H1 (cell line): ENCODE data around the gene INHBB. TPM values are rescaled to one million over a fixed set of nuclear protein-coding genes. Genes with fewer than 3 reads are reported as not detected.

ENCODE experiments used
- BCL11A ChIP-seq, 2 experiments: IDR thresholded peaks; one replicate each; pipeline ENCODE4 v1.6.1; 2011; ENCODE audit warnings: low read depth in 2 of 2, low read length in 2 of 2, mild to moderate bottlenecking in 2 of 2
- CBX5 ChIP-seq: fragments of 300-800, 300-1000 bp; sonication (generic); IDR thresholded peaks from 2 replicates; pipeline ENCODE4 v1.7.1; 2016; ENCODE audit warnings: antibody characterized with exemption, low read length, low read depth
- CREB1 ChIP-seq: IDR thresholded peaks from 2 replicates; pipeline ENCODE4 v1.6.1; 2012; ENCODE audit warnings: inconsistent platforms
- EP300 ChIP-seq, 2 experiments: IDR thresholded peaks; 1 replicate in 1 of 2; 2 replicates in 1 of 2; pipeline ENCODE4 v1.6.1; 2011 to 2012; ENCODE audit warnings: low read depth in 2 of 2, low read length in 2 of 2, mild to moderate bottlenecking in 2 of 2, borderline replicate concordance in 1 of 2, inconsistent platforms in 1 of 2, moderate library complexity in 1 of 2
- PHF8 ChIP-seq: fragments of 200-600 bp; sonication (generic); conservative IDR thresholded peaks from 2 replicates; pipeline ENCODE4 v1.7.1; 2012; ENCODE audit warnings: low read depth, mild to moderate bottlenecking, inconsistent platforms, low read length, moderate library complexity
- POLR2AphosphoS5 ChIP-seq: IDR thresholded peaks from 2 replicates; pipeline ENCODE4 v1.6.1; 2011; ENCODE audit warnings: low read depth, low read length
- SIN3A ChIP-seq, 2 experiments: IDR thresholded peaks in 1 of 2; conservative IDR thresholded peaks in 1 of 2; 2 replicates each; pipeline ENCODE4 v1.6.1; 2011 to 2012; ENCODE audit warnings: low read length in 2 of 2, improper control_type of control experiment in 1 of 2, low read depth in 1 of 2, mild to moderate bottlenecking in 1 of 2
- SIRT6 ChIP-seq: IDR thresholded peaks from one replicate; pipeline ENCODE4 v1.7.1; 2012; ENCODE audit warnings: low read length, inconsistent platforms
- SIX5 ChIP-seq: IDR thresholded peaks from 2 replicates; pipeline ENCODE4 v1.6.1; 2011; ENCODE audit warnings: mild to moderate bottlenecking, low read depth, low read length
- SRF ChIP-seq: IDR thresholded peaks from 2 replicates; pipeline ENCODE4 v1.6.1; 2011; ENCODE audit warnings: mild to moderate bottlenecking, low read depth, low read length, moderate library complexity
- TEAD4 ChIP-seq: IDR thresholded peaks from 2 replicates; pipeline ENCODE4 v1.6.1; 2012; ENCODE audit warnings: low read depth, low read length, inconsistent platforms, mixed read lengths
- polyA plus RNA-seq, 7 experiments: library from polyadenylated mRNA; depleted of rRNA in 3 of 7; stranded (reverse) in 5 of 7; unstranded in 2 of 7; fragments of >200 nt in 5 of 7; fragments of 200-250 nt in 2 of 7; gene quantifications; 1 replicate in 5 of 7; 2 replicates in 1 of 7; 4 replicates in 1 of 7; pipeline versions ENCODE4 v1.2.1 to v1.2.3, GENCODE V29; 2011 to 2013; ENCODE audit warnings: missing spikeins in 2 of 7, mixed read lengths in 2 of 7
- total RNA-seq: library from RNA; stranded (reverse); fragmentation: NEBNext Ultra II Directional; extraction: Animal tissue kit (Norgen Biotek cat#: 25700); gene quantifications from 2 replicates; pipeline ENCODE4 v1.2.1, GENCODE V29; 2021

The INHBB gene
- total and polyA plus RNA-seq, 2 of the 8 experiments (the other 6 are each of a cell fraction or from before 2014, with no cell fraction given), result 0.30 to 0.32 TPM

- TF ChIP-seq SIN3A (conservative IDR thresholded peaks at IDR 0.05 in 1 of 2, IDR thresholded peaks at IDR 0.05 in 1 of 2; ENCODE audit: low read depth in 1 of 2, low read length in 2 of 2) (no peak), SIX5 (no peak), PHF8 (no peak), CBX5 (no peak), TEAD4 (no peak), SIRT6 (no peak), SRF (no peak), POLR2AphosphoS5 (no peak), BCL11A (IDR thresholded peaks at IDR 0.05; ENCODE audit: low read depth in 2 of 2, low read length in 2 of 2) (no peak), EP300 (IDR thresholded peaks at IDR 0.05; ENCODE audit: borderline replicate concordance in 1 of 2, low read depth in 2 of 2, low read length in 2 of 2) (no peak), CREB1 (no peak)
These were observed 4.1 kb downstream of the INHBB start (continued) for GRCh38 chr2:120350080-120350479.
